Erythroblast (primary cell): Measurements from ENCODE around the gene SRP19.

Source experiments
- GATA1 ChIP-seq: IDR thresholded peaks from 2 replicates; pipeline ENCODE4 v1.6.1; 2011; ENCODE audit warnings: low read depth, mild to moderate bottlenecking, control low read depth, low read length, moderate library complexity
- POLR2A ChIP-seq: IDR thresholded peaks from 2 replicates; pipeline ENCODE4 v1.6.1; 2011; ENCODE audit warnings: mild to moderate bottlenecking, low read length

- TF ChIP-seq POLR2A = no peak
- no peak for TF ChIP-seq GATA1
Observed at GRCh38 chr5:112812549-112812948, 48.5 kb upstream of the SRP19 start.
